C4-2B (cell line): ENCODE results near the gene ACAD8.

Experiments used
- ZFX ChIP-seq: fragments of 450-650 bp; IDR thresholded peaks from 2 replicates; pipeline ENCODE4 v1.6.1; 2017
- TF ChIP-seq, protein P1 (sequence below): fragments of 450-650 bp; conservative IDR thresholded peaks from 2 replicates; pipeline ENCODE4 v1.5.1; 2017; ENCODE audit warnings: mild to moderate bottlenecking

DNA sequence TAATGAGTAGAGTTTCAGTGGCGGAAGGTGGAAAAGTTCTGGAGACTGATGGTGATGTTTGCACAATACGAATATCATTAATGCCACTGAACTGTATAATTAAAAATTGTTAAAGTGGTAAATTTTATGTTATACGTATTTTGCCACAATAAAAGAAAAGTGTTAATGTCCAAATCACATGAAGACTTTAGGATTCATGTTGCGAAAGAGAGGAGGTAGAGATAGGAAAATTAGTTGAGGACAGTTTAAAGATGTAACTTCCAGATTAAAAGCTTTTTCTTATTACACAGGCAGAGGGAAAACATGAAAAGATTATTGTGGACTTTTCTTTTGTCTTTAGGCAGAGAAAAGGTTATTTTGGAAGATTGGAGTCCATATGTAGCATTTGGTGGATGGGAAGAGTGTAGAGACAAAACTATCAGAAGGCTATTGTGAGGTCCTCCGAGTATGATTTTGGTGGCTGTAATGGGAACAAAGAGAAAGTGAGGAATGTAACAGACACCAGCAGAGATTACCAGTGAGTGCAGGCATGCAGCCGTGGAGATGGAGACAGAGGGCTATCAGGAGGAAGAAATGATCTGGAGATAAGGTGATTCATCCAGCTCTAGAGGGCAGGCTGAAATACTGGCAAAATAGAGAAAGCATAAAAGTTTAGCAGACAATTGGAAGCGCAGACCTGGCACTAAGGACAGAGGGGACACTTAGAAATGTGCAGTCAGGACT lies 16.4 kb upstream of the ACAD8 start:
- TF ChIP-seq, protein P1, sequence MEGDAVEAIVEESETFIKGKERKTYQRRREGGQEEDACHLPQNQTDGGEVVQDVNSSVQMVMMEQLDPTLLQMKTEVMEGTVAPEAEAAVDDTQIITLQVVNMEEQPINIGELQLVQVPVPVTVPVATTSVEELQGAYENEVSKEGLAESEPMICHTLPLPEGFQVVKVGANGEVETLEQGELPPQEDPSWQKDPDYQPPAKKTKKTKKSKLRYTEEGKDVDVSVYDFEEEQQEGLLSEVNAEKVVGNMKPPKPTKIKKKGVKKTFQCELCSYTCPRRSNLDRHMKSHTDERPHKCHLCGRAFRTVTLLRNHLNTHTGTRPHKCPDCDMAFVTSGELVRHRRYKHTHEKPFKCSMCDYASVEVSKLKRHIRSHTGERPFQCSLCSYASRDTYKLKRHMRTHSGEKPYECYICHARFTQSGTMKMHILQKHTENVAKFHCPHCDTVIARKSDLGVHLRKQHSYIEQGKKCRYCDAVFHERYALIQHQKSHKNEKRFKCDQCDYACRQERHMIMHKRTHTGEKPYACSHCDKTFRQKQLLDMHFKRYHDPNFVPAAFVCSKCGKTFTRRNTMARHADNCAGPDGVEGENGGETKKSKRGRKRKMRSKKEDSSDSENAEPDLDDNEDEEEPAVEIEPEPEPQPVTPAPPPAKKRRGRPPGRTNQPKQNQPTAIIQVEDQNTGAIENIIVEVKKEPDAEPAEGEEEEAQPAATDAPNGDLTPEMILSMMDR = no peak
- no peak for TF ChIP-seq ZFX
